Measurements from ENCODE around the gene TTC7B. TPM values are rescaled to one million over a fixed set of nuclear protein-coding genes. Genes with fewer than 3 reads are reported as not detected.

Gene TTC7B
- total RNA-seq, 1 experiment from 2014 or later: under 0.01 TPM

GRCh38 chr14:90567991-90568390 is 248.2 kb downstream of the TTC7B start:
- H4K20me1 ChIP-seq (ENCODE audit: insufficient read depth, low read depth, low read length): no peaks in the 10 kb centered on the region
- H3K79me2 ChIP-seq (ENCODE audit: low read length): no peaks in the 10 kb centered on the region
- no peak overlapping the region for H3K4me3 ChIP-seq (ENCODE audit: low read length)
- H3K27ac ChIP-seq (ENCODE audit: low read length): no peak overlapping the region
- no peak for DNase-seq
- no peaks in the 10 kb centered on the region for H3K9me3 ChIP-seq (ENCODE audit: low read length)
- H2AFZ ChIP-seq (ENCODE audit: low read length): no peak overlapping the region
- H3K27me3 ChIP-seq (ENCODE audit: low read length): no peaks in the 10 kb centered on the region
- no peak overlapping the region for H3K9ac ChIP-seq (ENCODE audit: low read length)
- H3K36me3 ChIP-seq (ENCODE audit: insufficient read depth, low read length): no peaks in the 10 kb centered on the region
- H3K9me2 ChIP-seq (replicated peaks; ENCODE audit: insufficient read depth, low read length): no peaks in the 10 kb centered on the region
- no peaks in the 10 kb centered on the region for H3K4me1 ChIP-seq (ENCODE audit: low read length)
- H3K4me2 ChIP-seq (ENCODE audit: low read depth, low read length, poor library complexity, severe bottlenecking): no peak overlapping the region

DNA sequence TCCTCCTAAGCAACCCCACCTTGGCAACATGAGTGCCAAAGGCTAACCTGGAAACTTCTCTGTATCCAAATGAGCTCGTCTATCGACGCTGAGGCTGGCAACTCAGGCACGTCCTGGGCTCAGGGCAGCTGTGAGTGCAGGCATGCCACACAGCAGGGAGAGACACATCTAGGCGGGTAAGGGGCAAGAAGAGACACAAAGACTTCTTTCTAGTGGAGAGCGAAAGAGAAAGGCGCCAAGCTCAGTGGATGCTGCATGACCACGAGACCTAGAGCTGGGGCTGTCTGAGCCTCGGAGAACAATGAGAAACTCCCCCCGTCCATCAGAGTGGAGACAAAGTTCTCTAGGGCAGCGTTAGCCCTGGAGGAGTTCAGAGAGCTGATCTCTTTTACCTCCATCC is 249.0 kb downstream of the TTC7B start:
- no peaks in the 10 kb centered on the region for H3K79me2 ChIP-seq (ENCODE audit: low read length)
- H3K4me2 ChIP-seq (ENCODE audit: low read depth, low read length, poor library complexity, severe bottlenecking): no peak overlapping the region
- no peak overlapping the region for H3K9ac ChIP-seq (ENCODE audit: low read length)
- no peaks in the 10 kb centered on the region for H3K4me1 ChIP-seq (ENCODE audit: low read length)
- H2AFZ ChIP-seq (ENCODE audit: low read length): no peak overlapping the region
- DNase-seq: no peak
- H3K9me3 ChIP-seq (ENCODE audit: low read length): no peaks in the 10 kb centered on the region
- no peak overlapping the region for H3K27ac ChIP-seq (ENCODE audit: low read length)
- no peaks in the 10 kb centered on the region; the same call in 1 of the 2 replicates for H3K27me3 ChIP-seq (ENCODE audit: low read length)
- H3K4me3 ChIP-seq (ENCODE audit: low read length): no peak overlapping the region
- no peaks in the 10 kb centered on the region for H4K20me1 ChIP-seq (ENCODE audit: insufficient read depth, low read depth, low read length)
- no peaks in the 10 kb centered on the region for H3K9me2 ChIP-seq (replicated peaks; ENCODE audit: insufficient read depth, low read length)
- H3K36me3 ChIP-seq (ENCODE audit: insufficient read depth, low read length): no peaks in the 10 kb centered on the region

GRCh38 chr14:90566481-90566880 is 249.7 kb downstream of the TTC7B start:
- DNase-seq: no peak
- H3K4me3 ChIP-seq (ENCODE audit: low read length): no peak overlapping the region
- no peak overlapping the region for H3K27ac ChIP-seq (ENCODE audit: low read length)
- H3K27me3 ChIP-seq (ENCODE audit: low read length): no peaks in the 10 kb centered on the region; the same call in 1 of the 2 replicates
- no peak overlapping the region for H2AFZ ChIP-seq (ENCODE audit: low read length)
- H3K9ac ChIP-seq (ENCODE audit: low read length): no peak overlapping the region
- no peaks in the 10 kb centered on the region for H3K79me2 ChIP-seq (ENCODE audit: low read length)
- no peaks in the 10 kb centered on the region for H3K9me2 ChIP-seq (replicated peaks; ENCODE audit: insufficient read depth, low read length)
- H3K4me1 ChIP-seq (ENCODE audit: low read length): no peaks in the 10 kb centered on the region
- H3K36me3 ChIP-seq (ENCODE audit: insufficient read depth, low read length): no peaks in the 10 kb centered on the region
- no peak overlapping the region for H3K4me2 ChIP-seq (ENCODE audit: low read depth, low read length, poor library complexity, severe bottlenecking)
- H3K9me3 ChIP-seq (ENCODE audit: low read length): no peaks in the 10 kb centered on the region
- H4K20me1 ChIP-seq (ENCODE audit: insufficient read depth, low read depth, low read length): no peaks in the 10 kb centered on the region

DNA sequence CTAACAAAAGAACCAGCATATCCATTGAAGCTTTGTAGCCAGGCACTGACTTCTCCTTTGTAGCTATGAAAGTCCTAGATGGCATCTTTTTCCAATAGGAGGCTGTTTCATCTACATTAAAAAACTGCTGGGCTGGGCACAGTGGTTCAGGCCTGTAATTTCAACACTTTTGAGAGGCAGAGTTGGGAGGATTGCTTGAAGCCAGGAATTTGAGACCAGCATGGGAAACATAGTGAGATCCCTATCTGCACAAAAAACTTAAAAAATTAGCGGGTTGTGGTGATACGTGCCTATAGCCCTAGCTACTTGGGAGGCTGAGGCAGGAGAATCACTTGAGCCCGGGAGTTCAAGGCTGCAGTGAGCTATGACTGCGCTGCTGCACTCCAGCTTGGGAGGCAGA is 251.7 kb downstream of the TTC7B start:
- Histone ChIP-seq H3K4me3 (ENCODE audit: low read length) (no peak overlapping the region), H3K27me3 (ENCODE audit: low read length) (no peaks in the 10 kb centered on the region; the same call in 1 of the 2 replicates), H3K79me2 (ENCODE audit: low read length) (no peaks in the 10 kb centered on the region), H3K9me2 (replicated peaks; ENCODE audit: insufficient read depth, low read length) (no peaks in the 10 kb centered on the region), H4K20me1 (ENCODE audit: insufficient read depth, low read depth, low read length) (no peaks in the 10 kb centered on the region), H3K36me3 (ENCODE audit: insufficient read depth, low read length) (no peaks in the 10 kb centered on the region), H2AFZ (ENCODE audit: low read length) (no peak overlapping the region), H3K9me3 (ENCODE audit: low read length) (no peaks in the 10 kb centered on the region), H3K4me1 (ENCODE audit: low read length) (no peaks in the 10 kb centered on the region), H3K27ac (ENCODE audit: low read length) (no peak overlapping the region), H3K4me2 (ENCODE audit: low read depth, low read length, poor library complexity, severe bottlenecking) (no peak overlapping the region), H3K9ac (ENCODE audit: low read length) (no peak overlapping the region)
- no peak for DNase-seq

DNA sequence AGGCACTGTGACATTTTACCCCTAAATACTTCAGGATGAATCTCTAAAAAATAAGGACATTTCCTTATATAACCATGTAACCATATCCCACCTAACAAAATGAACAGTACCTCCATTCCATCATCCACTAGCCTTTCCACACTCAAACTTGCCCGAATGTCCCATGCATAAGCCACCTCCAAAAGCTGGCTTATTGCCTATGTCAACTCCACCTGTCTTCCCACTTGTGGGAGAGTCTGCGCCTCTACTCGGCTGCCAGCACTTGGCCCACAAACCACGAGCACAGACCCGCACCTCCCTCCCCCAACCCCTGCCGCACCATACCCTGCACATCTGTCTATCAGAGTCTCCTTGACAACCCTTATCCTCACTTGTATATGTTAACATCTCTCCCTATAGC is 253.6 kb downstream of the TTC7B start:
- Histone ChIP-seq H3K4me1 (ENCODE audit: low read length) (no peaks in the 10 kb centered on the region), H4K20me1 (ENCODE audit: insufficient read depth, low read depth, low read length) (no peaks in the 10 kb centered on the region), H3K27ac (ENCODE audit: low read length) (no peak overlapping the region), H3K36me3 (ENCODE audit: insufficient read depth, low read length) (no peaks in the 10 kb centered on the region), H3K9me3 (ENCODE audit: low read length) (no peaks in the 10 kb centered on the region), H3K79me2 (ENCODE audit: low read length) (no peaks in the 10 kb centered on the region), H3K9me2 (replicated peaks; ENCODE audit: insufficient read depth, low read length) (no peaks in the 10 kb centered on the region), H3K27me3 (ENCODE audit: low read length) (no peaks in the 10 kb centered on the region; the same call in 1 of the 2 replicates), H3K9ac (ENCODE audit: low read length) (no peak overlapping the region), H3K4me2 (ENCODE audit: low read depth, low read length, poor library complexity, severe bottlenecking) (no peak overlapping the region), H2AFZ (ENCODE audit: low read length) (no peak overlapping the region), H3K4me3 (ENCODE audit: low read length) (no peak overlapping the region)
- DNase-seq: no peak

DNA sequence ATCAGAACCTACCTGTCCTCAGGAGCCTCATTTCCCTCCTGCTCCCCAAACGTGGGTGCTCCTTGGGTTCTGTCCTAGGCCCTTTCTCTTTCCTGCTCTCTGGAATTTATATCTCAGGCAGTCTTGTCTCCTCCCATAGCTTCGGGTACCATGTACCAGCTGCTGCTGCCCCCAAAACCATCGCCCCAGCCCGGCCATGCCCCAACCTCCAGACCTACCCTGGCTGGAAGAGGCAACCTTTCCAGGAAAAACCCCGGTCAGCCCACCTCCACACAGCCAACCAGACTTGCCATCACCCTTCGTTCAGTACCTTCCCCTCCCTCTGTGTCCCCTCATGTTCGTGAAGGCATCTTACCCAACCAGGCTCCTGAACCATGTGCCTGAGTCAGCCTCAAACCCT is 254.3 kb downstream of the TTC7B start:
- H3K9me3 ChIP-seq (ENCODE audit: low read length): no peaks in the 10 kb centered on the region
- H3K4me2 ChIP-seq (ENCODE audit: low read depth, low read length, poor library complexity, severe bottlenecking): no peak overlapping the region
- H4K20me1 ChIP-seq (ENCODE audit: insufficient read depth, low read depth, low read length): no peaks in the 10 kb centered on the region
- no peak overlapping the region for H3K27ac ChIP-seq (ENCODE audit: low read length)
- no peak overlapping the region for H2AFZ ChIP-seq (ENCODE audit: low read length)
- no peaks in the 10 kb centered on the region for H3K4me1 ChIP-seq (ENCODE audit: low read length)
- no peaks in the 10 kb centered on the region; the same call in 1 of the 2 replicates for H3K27me3 ChIP-seq (ENCODE audit: low read length)
- no peak overlapping the region for H3K9ac ChIP-seq (ENCODE audit: low read length)
- no peaks in the 10 kb centered on the region for H3K36me3 ChIP-seq (ENCODE audit: insufficient read depth, low read length)
- H3K79me2 ChIP-seq (ENCODE audit: low read length): no peaks in the 10 kb centered on the region
- DNase-seq: no peak
- no peak overlapping the region for H3K4me3 ChIP-seq (ENCODE audit: low read length)
- H3K9me2 ChIP-seq (replicated peaks; ENCODE audit: insufficient read depth, low read length): no peaks in the 10 kb centered on the region

- Histone ChIP-seq H3K9me3 (ENCODE audit: low read length) (no peaks in the 10 kb centered on the region), H2AFZ (ENCODE audit: low read length) (no peak overlapping the region), H3K4me1 (ENCODE audit: low read length) (no peaks in the 10 kb centered on the region), H3K79me2 (ENCODE audit: low read length) (no peaks in the 10 kb centered on the region), H3K36me3 (ENCODE audit: insufficient read depth, low read length) (no peaks in the 10 kb centered on the region), H4K20me1 (ENCODE audit: insufficient read depth, low read depth, low read length) (no peaks in the 10 kb centered on the region), H3K9ac (ENCODE audit: low read length) (no peak overlapping the region), H3K27me3 (ENCODE audit: low read length) (no peaks in the 10 kb centered on the region; the same call in 1 of the 2 replicates), H3K4me2 (ENCODE audit: low read depth, low read length, poor library complexity, severe bottlenecking) (no peak overlapping the region), H3K4me3 (ENCODE audit: low read length) (no peak overlapping the region), H3K9me2 (replicated peaks; ENCODE audit: insufficient read depth, low read length) (no peaks in the 10 kb centered on the region), H3K27ac (ENCODE audit: low read length) (no peak overlapping the region)
- DNase-seq: no peak
Measured at GRCh38 chr14:90560991-90561390, 255.2 kb downstream of the TTC7B start.

DNA sequence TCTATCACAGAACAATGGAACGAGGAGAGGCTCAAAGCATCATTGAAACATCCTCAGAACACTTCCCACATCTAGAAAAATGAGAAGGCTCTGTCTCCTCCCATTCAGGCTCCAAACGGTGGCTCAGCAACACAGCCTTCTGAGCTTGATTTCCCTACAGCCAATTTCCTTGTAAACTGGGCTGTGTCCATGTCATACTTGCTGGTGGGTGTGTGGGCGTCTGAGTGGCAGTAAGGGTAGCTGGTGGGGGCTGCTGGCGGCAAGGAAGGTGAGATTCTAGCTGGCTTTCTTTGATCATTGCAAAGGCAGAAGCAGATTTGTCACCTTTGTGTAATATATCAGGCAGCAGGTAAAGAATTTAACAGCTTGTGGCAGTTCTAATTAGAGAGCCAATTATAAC is 255.7 kb downstream of the TTC7B start:
- H3K27me3 ChIP-seq (ENCODE audit: low read length): no peaks in the 10 kb centered on the region; the same call in 1 of the 2 replicates
- no peaks in the 10 kb centered on the region for H3K79me2 ChIP-seq (ENCODE audit: low read length)
- H3K4me3 ChIP-seq (ENCODE audit: low read length): no peak overlapping the region
- no peaks in the 10 kb centered on the region for H3K36me3 ChIP-seq (ENCODE audit: insufficient read depth, low read length)
- no peak overlapping the region for H3K27ac ChIP-seq (ENCODE audit: low read length)
- no peak overlapping the region for H3K9ac ChIP-seq (ENCODE audit: low read length)
- H4K20me1 ChIP-seq (ENCODE audit: insufficient read depth, low read depth, low read length): no peaks in the 10 kb centered on the region
- DNase-seq: no peak
- no peaks in the 10 kb centered on the region for H3K4me1 ChIP-seq (ENCODE audit: low read length)
- no peaks in the 10 kb centered on the region for H3K9me2 ChIP-seq (replicated peaks; ENCODE audit: insufficient read depth, low read length)
- H2AFZ ChIP-seq (ENCODE audit: low read length): no peak overlapping the region
- H3K4me2 ChIP-seq (ENCODE audit: low read depth, low read length, poor library complexity, severe bottlenecking): no peak overlapping the region
- no peaks in the 10 kb centered on the region for H3K9me3 ChIP-seq (ENCODE audit: low read length)
